Measurements from ENCODE around the gene CLSTN1.
A peak's percentile ranks its signal among the peaks of the same experiment; 100 is the strongest.
"Not testable (repeated sequence)": the region's sequence is repeated elsewhere in the genome, so short reads cannot be mapped to it uniquely, and the experiment has no call there.

CLSTN1 gene

GRCh38 chr1:9723068-9723805 is 100.5 kb downstream of the CLSTN1 start:
- Mint-ChIP-seq H3K27me3 (ENCODE audit: low read depth) (no peaks in the 10 kb centered on the region), H3K4me1 (ENCODE audit: low read depth) (peaks cover 37% of the 10 kb centered on the region), H3K27ac (peak overlapping the region; percentile 72), H3K4me3 (no peak overlapping the region), H3K9me3 (no peaks in the 10 kb centered on the region), H3K36me3 (ENCODE audit: low read depth) (peaks cover 68% of the 10 kb centered on the region)

GRCh38 chr1:9722378-9722749 is 101.4 kb downstream of the CLSTN1 start:
- Mint-ChIP-seq H3K4me1 (ENCODE audit: low read depth) (peaks cover 38% of the 10 kb centered on the region), H3K4me3 (no peak overlapping the region), H3K9me3 (no peaks in the 10 kb centered on the region), H3K27ac (no peak overlapping the region), H3K36me3 (ENCODE audit: low read depth) (peaks cover 70% of the 10 kb centered on the region), H3K27me3 (ENCODE audit: low read depth) (no peaks in the 10 kb centered on the region)

GRCh38 chr1:9721606-9722377 is 102.0 kb downstream of the CLSTN1 start:
- Mint-ChIP-seq H3K4me1 (ENCODE audit: low read depth) (peaks cover 39% of the 10 kb centered on the region), H3K27me3 (ENCODE audit: low read depth) (no peaks in the 10 kb centered on the region), H3K36me3 (ENCODE audit: low read depth) (peaks cover 71% of the 10 kb centered on the region), H3K9me3 (no peaks in the 10 kb centered on the region), H3K27ac (peak overlapping the region; percentile 57), H3K4me3 (no peak overlapping the region)

GRCh38 chr1:9720785-9721605 is 102.8 kb downstream of the CLSTN1 start:
- H3K9me3 Mint-ChIP-seq = no peaks in the 10 kb centered on the region
- no peak overlapping the region for H3K4me3 Mint-ChIP-seq
- H3K36me3 Mint-ChIP-seq (ENCODE audit: low read depth) = peaks cover 72% of the 10 kb centered on the region
- peak overlapping the region; percentile 57 for H3K27ac Mint-ChIP-seq
- H3K27me3 Mint-ChIP-seq (ENCODE audit: low read depth) = no peaks in the 10 kb centered on the region
- peaks cover 44% of the 10 kb centered on the region for H3K4me1 Mint-ChIP-seq (ENCODE audit: low read depth)

GRCh38 chr1:9719978-9720722 is 103.6 kb downstream of the CLSTN1 start:
- H3K27ac Mint-ChIP-seq = peak overlapping the region; percentile 45
- H3K4me1 Mint-ChIP-seq (ENCODE audit: low read depth) = peaks cover 45% of the 10 kb centered on the region
- peaks cover 74% of the 10 kb centered on the region for H3K36me3 Mint-ChIP-seq (ENCODE audit: low read depth)

GRCh38 chr1:9718006-9718680 is 105.6 kb downstream of the CLSTN1 start:
- Mint-ChIP-seq H3K27ac (peak overlapping the region; percentile 92), H3K4me1 (ENCODE audit: low read depth) (peaks cover 45% of the 10 kb centered on the region), H3K9me3 (no peaks in the 10 kb centered on the region), H3K36me3 (ENCODE audit: low read depth) (peaks cover 65% of the 10 kb centered on the region), H3K4me3 (peak overlapping the region; percentile 78), H3K27me3 (ENCODE audit: low read depth) (no peaks in the 10 kb centered on the region)

More at GRCh38 chr1:9719978-9720722, 103.6 kb downstream of the CLSTN1 start:
- H3K9me3 Mint-ChIP-seq = no peaks in the 10 kb centered on the region
- H3K4me3 Mint-ChIP-seq = no peak overlapping the region
- no peaks in the 10 kb centered on the region for H3K27me3 Mint-ChIP-seq (ENCODE audit: low read depth)

GRCh38 chr1:9717193-9718005 is 106.4 kb downstream of the CLSTN1 start:
- Mint-ChIP-seq H3K27me3 (ENCODE audit: low read depth) (no peaks in the 10 kb centered on the region), H3K4me1 (ENCODE audit: low read depth) (peaks cover 50% of the 10 kb centered on the region), H3K36me3 (ENCODE audit: low read depth) (peaks cover 60% of the 10 kb centered on the region), H3K4me3 (peak overlapping the region; percentile 78), H3K9me3 (no peaks in the 10 kb centered on the region), H3K27ac (peak overlapping the region; percentile 92)

GRCh38 chr1:9716404-9717192 is 107.2 kb downstream of the CLSTN1 start:
- peaks cover 54% of the 10 kb centered on the region for H3K4me1 Mint-ChIP-seq (ENCODE audit: low read depth)

GRCh38 chr1:9715536-9716226 is 108.1 kb downstream of the CLSTN1 start:
- H3K27ac Mint-ChIP-seq = peak overlapping the region; percentile 92
- H3K4me3 Mint-ChIP-seq = peak overlapping the region; percentile 78
- no peaks in the 10 kb centered on the region for H3K27me3 Mint-ChIP-seq (ENCODE audit: low read depth)
- peaks cover 61% of the 10 kb centered on the region for H3K36me3 Mint-ChIP-seq (ENCODE audit: low read depth)
- peaks cover 57% of the 10 kb centered on the region for H3K4me1 Mint-ChIP-seq (ENCODE audit: low read depth)
- no peaks in the 10 kb centered on the region for H3K9me3 Mint-ChIP-seq

More at GRCh38 chr1:9716404-9717192, 107.2 kb downstream of the CLSTN1 start:
- no peaks in the 10 kb centered on the region for H3K9me3 Mint-ChIP-seq
- peak overlapping the region; percentile 78 for H3K4me3 Mint-ChIP-seq
- H3K36me3 Mint-ChIP-seq (ENCODE audit: low read depth) = peaks cover 59% of the 10 kb centered on the region
- peak overlapping the region; percentile 92 for H3K27ac Mint-ChIP-seq
- no peaks in the 10 kb centered on the region for H3K27me3 Mint-ChIP-seq (ENCODE audit: low read depth)

- Mint-ChIP-seq H3K9me3 (no peaks in the 10 kb centered on the region), H3K4me3 (peak overlapping the region; percentile 55), H3K27me3 (ENCODE audit: low read depth) (no peaks in the 10 kb centered on the region), H3K4me1 (ENCODE audit: low read depth) (peaks cover 52% of the 10 kb centered on the region), H3K27ac (peak overlapping the region; percentile 62), H3K36me3 (ENCODE audit: low read depth) (peaks cover 60% of the 10 kb centered on the region)
Observed at GRCh38 chr1:9714257-9714718, 109.5 kb downstream of the CLSTN1 start.

- H3K4me3 Mint-ChIP-seq; H3K27me3 Mint-ChIP-seq (ENCODE audit: low read depth); H3K9me3 Mint-ChIP-seq: not testable (repeated sequence)
- Mint-ChIP-seq H3K27ac (peak overlapping the region; percentile 52), H3K4me1 (ENCODE audit: low read depth) (peaks cover 45% of the 10 kb centered on the region), H3K36me3 (ENCODE audit: low read depth) (peaks cover 51% of the 10 kb centered on the region)
Observed at GRCh38 chr1:9712767-9713166, 111.0 kb downstream of the CLSTN1 start.
